Peyer's patch (tissue), 4 donors: Measurements from ENCODE around the gene KCNJ6. TPM values are rescaled to one million over a fixed set of nuclear protein-coding genes. Genes with fewer than 3 reads are reported as not detected.

Experiments used
- DNase-seq, 3 donors: peaks; one replicate each; pipeline ENCODE4 v3.0.0-alpha.2; 2017 to 2019
- H3K27ac ChIP-seq, 4 donors: fragments of 200-600 bp; sonication (generic); one replicate each; pipeline ENCODE4 v1.5.1; 2016 to 2019
- H3K27me3 ChIP-seq, 2 donors: fragments of 200-600 bp; sonication (generic); one replicate each; pipeline ENCODE4 v1.5.1; 2019
- H3K36me3 ChIP-seq, 3 donors: fragments of 200-600 bp; sonication (generic); one replicate each; pipeline ENCODE4 v1.5.1; 2016 to 2019
- H3K4me1 ChIP-seq, 4 donors: fragments of 200-600 bp; sonication (generic); one replicate each; pipeline ENCODE4 v1.5.1; 2016 to 2019
- H3K4me3 ChIP-seq, 4 donors: fragments of 200-600 bp; sonication (generic); 1 replicate in 3 of 4; 2 replicates in 1 of 4; pipeline ENCODE4 v1.5.1; 2016 to 2019; ENCODE audit warnings: mild to moderate bottlenecking in 1 of 4
- H3K9me3 ChIP-seq, 4 donors: fragments of 200-600 bp; sonication (generic); one replicate each; pipeline ENCODE4 v1.5.1; 2016 to 2019; ENCODE audit warnings: mild to moderate bottlenecking in 1 of 4
- POLR2A ChIP-seq, 2 donors: fragments of 450-650 bp; IDR thresholded peaks; one replicate each; pipeline ENCODE4 v1.5.1; 2017; ENCODE audit warnings: antibody characterized with exemption in 2 of 2, mild to moderate bottlenecking in 2 of 2, moderate library complexity in 2 of 2
- total RNA-seq, 4 donors: library from RNA; depleted of rRNA; stranded (reverse); fragments of >200 nt; gene quantifications; one replicate each; pipeline ENCODE4 v1.1.0, GENCODE V29; 2016
- TF ChIP-seq, protein P1 (sequence below), 6 experiments: fragments of 450-650 bp in 4 of 6; fragments of 200-600 bp in 2 of 6; sonication (generic) in 1 of 6; IDR thresholded peaks; one replicate each; pipeline ENCODE4 v1.5.1; 2017 to 2019; ENCODE audit warnings: antibody characterized with exemption in 6 of 6, mild to moderate bottlenecking in 3 of 6, moderate library complexity in 1 of 6

The KCNJ6 gene
- total RNA-seq, 4 donors from 2014 or later: 0.13 to 0.83 (median 0.28) TPM

GRCh38 chr21:37821092-37821491, 95.2 kb downstream of the KCNJ6 start:
- H3K4me3 ChIP-seq: no peak overlapping the region
- H3K27ac ChIP-seq: no peak overlapping the region
- no peaks in the 10 kb centered on the region for H3K36me3 ChIP-seq
- no peak for DNase-seq
- H3K4me1 ChIP-seq: no peaks in the 10 kb centered on the region
- H3K9me3 ChIP-seq: no peaks in the 10 kb centered on the region
- no peaks in the 10 kb centered on the region for H3K27me3 ChIP-seq
- no peak for TF ChIP-seq POLR2A (IDR thresholded peaks at IDR 0.05)
- TF ChIP-seq, protein P1, sequence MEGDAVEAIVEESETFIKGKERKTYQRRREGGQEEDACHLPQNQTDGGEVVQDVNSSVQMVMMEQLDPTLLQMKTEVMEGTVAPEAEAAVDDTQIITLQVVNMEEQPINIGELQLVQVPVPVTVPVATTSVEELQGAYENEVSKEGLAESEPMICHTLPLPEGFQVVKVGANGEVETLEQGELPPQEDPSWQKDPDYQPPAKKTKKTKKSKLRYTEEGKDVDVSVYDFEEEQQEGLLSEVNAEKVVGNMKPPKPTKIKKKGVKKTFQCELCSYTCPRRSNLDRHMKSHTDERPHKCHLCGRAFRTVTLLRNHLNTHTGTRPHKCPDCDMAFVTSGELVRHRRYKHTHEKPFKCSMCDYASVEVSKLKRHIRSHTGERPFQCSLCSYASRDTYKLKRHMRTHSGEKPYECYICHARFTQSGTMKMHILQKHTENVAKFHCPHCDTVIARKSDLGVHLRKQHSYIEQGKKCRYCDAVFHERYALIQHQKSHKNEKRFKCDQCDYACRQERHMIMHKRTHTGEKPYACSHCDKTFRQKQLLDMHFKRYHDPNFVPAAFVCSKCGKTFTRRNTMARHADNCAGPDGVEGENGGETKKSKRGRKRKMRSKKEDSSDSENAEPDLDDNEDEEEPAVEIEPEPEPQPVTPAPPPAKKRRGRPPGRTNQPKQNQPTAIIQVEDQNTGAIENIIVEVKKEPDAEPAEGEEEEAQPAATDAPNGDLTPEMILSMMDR (IDR thresholded peaks at IDR 0.05): no peak

- no peak for DNase-seq
- H3K36me3 ChIP-seq: no peaks in the 10 kb centered on the region
- H3K9me3 ChIP-seq: no peaks in the 10 kb centered on the region
- TF ChIP-seq, protein P1 (IDR thresholded peaks at IDR 0.05): no peak
- TF ChIP-seq POLR2A (IDR thresholded peaks at IDR 0.05): no peak
- H3K27ac ChIP-seq: no peak overlapping the region
- H3K4me1 ChIP-seq: no peaks in the 10 kb centered on the region
- H3K4me3 ChIP-seq: no peak overlapping the region
- no peaks in the 10 kb centered on the region for H3K27me3 ChIP-seq
Measured at GRCh38 chr21:37819372-37819771, 96.9 kb downstream of the KCNJ6 start.

DNA sequence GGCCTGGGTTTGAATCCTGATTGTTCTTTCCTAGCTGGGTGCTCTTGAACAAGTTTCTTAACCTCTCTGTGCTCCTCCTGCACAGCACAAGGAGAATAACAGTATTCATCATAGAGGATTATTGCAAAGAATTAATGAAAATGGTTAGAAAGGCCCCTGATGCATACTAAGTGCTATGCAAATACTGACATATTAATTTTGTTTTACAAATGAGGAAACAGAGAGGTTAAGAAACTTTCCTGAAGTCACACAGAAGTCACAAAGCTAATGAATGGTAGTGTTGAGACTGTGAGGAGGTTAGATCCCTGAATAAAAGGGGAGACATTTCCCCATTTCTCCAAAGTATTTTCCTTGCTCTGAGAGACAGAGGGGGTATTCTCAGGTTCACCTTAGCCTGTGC, 99.0 kb downstream of the KCNJ6 start:
- H3K4me1 ChIP-seq: no peaks in the 10 kb centered on the region
- H3K9me3 ChIP-seq: no peaks in the 10 kb centered on the region
- H3K4me3 ChIP-seq: no peak overlapping the region
- no peaks in the 10 kb centered on the region for H3K27me3 ChIP-seq
- H3K36me3 ChIP-seq: no peaks in the 10 kb centered on the region
- no peak for DNase-seq
- TF ChIP-seq POLR2A (IDR thresholded peaks at IDR 0.05): no peak
- TF ChIP-seq, protein P1 (IDR thresholded peaks at IDR 0.05): no peak
- H3K27ac ChIP-seq: no peak overlapping the region

GRCh38 chr21:37815893-37816292, 100.4 kb downstream of the KCNJ6 start:
- TF ChIP-seq, protein P1 (IDR thresholded peaks at IDR 0.05): no peak
- no peak for TF ChIP-seq POLR2A (IDR thresholded peaks at IDR 0.05)
- DNase-seq: no peak
- no peak overlapping the region for H3K4me3 ChIP-seq
- H3K27ac ChIP-seq: no peak overlapping the region
- H3K4me1 ChIP-seq: no peaks in the 10 kb centered on the region
- no peaks in the 10 kb centered on the region for H3K27me3 ChIP-seq
- H3K36me3 ChIP-seq: no peaks in the 10 kb centered on the region
- H3K9me3 ChIP-seq: no peaks in the 10 kb centered on the region

DNA sequence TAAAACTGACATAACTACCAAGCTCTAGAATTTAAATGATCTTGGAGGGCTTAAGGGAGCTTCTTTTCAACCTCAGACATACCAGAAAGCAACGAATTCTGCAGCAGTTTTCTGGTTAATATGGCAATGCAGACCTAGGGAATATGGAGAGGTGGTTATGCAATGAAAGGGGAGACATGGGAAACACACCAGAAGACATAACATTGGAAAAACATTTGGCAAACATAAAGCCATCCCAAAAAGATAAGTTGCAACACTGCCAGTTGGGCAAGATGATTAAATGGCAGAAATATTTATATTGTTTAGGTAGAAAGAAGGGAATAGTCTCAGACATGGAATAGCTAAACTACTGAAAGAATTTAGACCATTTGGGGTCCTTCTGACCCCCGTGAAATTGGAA, 104.5 kb downstream of the KCNJ6 start:
- Histone ChIP-seq H3K9me3 (no peaks in the 10 kb centered on the region), H3K27me3 (no peaks in the 10 kb centered on the region), H3K27ac (no peak overlapping the region), H3K4me3 (no peak overlapping the region), H3K36me3 (no peaks in the 10 kb centered on the region), H3K4me1 (no peaks in the 10 kb centered on the region)
- DNase-seq: no peak
- no peak for TF ChIP-seq POLR2A (IDR thresholded peaks at IDR 0.05)
- TF ChIP-seq, protein P1 (IDR thresholded peaks at IDR 0.05): no peak

DNA sequence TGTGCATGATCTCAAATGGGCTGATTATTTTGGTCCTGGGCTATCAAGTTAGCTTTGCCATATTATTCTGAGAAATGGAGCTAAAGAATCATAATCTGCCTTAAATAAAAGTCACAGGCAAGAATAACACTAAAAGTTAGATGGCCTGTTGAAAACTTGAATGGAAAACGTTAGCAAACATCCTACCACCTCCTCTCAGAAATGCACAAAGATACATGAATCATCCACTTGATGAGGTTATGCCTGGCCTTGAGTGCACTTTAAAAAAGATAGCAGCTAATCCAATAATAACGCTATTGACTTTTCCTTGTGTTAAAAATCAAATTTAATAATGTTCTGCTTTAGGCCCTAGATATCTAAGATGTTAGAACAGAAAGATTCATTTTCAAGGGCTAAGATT, 108.0 kb downstream of the KCNJ6 start:
- no peak overlapping the region for H3K4me3 ChIP-seq
- no peak for TF ChIP-seq POLR2A (IDR thresholded peaks at IDR 0.05)
- TF ChIP-seq, protein P1 (IDR thresholded peaks at IDR 0.05): no peak

More for the DNA sequence above, 108.0 kb downstream of the KCNJ6 start:
- no peaks in the 10 kb centered on the region for H3K4me1 ChIP-seq
- H3K36me3 ChIP-seq: no peaks in the 10 kb centered on the region
- no peaks in the 10 kb centered on the region for H3K9me3 ChIP-seq
- DNase-seq: no peak
- H3K27ac ChIP-seq: no peak overlapping the region
- no peaks in the 10 kb centered on the region for H3K27me3 ChIP-seq
